Dedifferentiated amniotic fluid mesenchymal stem cell (primary cell): ENCODE data around the gene RAET1G.
A peak's percentile ranks its signal among the peaks of the same experiment; 100 is the strongest.
"Not testable (repeated sequence)": the region's sequence is repeated elsewhere in the genome, so short reads cannot be mapped to it uniquely, and the experiment has no call there.

Source experiments
- DNase-seq: peaks from one replicate; pipeline ENCODE4 v3.0.0-alpha.2; 2016; ENCODE audit errors: extremely low spot score

Gene RAET1G

DNA sequence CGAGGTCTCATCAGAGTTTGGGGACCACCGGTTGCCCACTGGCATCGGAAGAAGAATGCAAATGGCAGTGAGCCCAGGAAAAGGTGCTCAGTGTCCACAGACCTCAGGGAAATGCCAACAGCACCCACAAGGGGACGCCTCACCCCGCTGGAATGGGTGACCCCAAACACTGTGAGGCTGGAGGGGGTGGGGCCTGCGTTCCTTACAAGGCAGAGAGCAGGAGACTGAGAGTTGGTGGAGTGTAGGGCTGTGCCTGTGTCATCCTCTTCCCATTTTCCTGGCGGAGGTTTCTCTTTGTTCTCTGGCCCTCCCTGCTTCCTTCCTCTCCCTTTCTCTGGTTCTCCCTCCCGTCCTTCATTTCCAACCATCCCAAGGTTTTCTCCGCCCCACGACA is 31.0 kb upstream of the RAET1G start:
- DNase-seq = not testable (repeated sequence)

DNA sequence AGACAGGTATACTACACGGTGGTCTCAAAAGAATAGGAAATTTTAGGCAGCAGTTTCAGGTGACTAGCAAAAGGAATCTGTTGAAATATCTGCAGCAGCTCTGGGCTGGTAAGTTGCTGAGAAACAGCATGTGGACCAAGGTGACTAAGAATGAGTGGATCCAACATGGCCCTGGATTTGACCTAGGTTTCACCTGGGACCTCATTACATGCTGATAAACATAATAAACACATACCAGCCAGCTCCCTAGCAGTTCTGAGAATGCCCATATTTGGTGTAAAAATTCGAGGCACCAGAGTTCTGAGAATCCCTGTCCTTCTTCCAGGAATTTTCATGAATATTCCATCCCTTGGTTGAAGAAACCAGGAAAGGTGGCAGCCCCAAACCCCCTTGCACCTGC is 30.5 kb upstream of the RAET1G start:
- DNase-seq = not testable (repeated sequence)

DNA sequence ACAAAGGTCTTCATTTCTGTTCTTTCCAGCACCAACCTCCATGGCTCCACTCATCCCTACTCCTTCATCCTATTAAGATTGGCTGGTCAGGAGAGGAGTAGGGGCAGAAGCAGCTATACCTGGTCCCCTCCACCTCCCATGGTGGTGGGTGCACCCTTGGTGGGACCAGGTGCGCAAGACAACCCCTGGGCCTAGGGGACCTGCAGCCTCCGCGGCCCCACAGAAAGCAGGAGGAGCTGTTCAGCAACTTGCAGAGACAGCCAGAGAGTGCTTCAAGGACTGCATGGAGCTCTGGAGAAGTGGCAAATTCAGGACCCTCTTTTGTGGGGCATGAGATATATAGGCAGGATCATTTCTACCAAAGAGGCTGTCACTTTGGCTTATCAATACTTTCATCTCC is 28.7 kb upstream of the RAET1G start:
- no peak for DNase-seq

DNA sequence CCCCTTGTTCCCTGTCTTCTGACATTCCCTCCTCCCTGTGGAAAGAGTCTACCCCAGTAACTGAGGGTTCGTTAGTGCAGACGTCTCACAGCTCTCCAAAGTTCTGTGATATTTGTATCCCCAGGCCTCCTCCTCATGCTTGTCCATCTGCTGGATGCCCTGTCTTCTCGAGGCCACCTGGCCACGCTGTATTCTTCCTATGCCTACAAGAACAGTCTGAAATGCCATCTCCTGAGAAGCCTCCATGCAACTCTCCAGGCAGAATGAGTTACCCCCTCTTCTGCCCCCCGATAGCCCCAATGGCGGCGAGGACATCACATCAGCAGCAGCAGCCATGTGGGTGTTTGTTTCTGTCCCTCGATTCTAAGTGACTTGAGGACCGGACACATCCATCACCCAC is 28.2 kb upstream of the RAET1G start:
- no peak for DNase-seq

DNA sequence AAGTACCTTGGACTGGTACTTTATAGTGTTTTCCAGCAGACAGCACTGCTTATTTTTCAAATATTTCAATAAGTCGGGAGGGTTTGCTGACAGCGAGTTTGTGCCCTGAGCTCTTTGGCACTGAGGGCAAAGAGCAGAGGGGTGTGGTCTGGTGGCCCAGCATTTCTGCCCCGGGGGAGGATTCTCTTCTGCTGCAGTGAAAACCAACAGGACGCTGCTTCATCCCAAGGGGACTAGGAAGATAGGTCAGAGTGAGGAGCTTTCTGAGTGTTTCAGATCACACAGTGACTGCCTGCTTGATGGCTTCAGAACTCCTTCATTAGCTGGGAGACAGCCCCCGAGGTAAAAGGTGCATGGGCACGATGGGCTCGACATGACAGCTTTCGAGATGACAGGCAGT is 27.5 kb upstream of the RAET1G start:
- DNase-seq = no peak

DNA sequence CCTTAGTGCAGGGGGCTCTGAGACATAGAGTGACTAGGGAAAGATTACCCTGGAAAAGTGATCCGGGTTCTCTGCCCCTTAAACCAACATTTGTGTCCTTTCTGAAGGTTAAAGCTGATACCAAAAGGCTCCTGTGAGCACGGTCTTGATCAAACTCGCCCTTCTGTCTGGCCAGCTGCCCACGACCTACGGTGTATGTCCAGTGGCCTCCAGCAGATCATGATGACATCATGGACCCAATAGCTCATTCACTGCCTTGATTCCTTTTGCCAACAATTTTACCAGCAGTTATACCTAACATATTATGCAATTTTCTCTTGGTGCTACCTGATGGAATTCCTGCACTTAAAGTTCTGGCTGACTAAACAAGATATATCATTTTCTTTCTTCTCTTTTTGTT is 25.7 kb upstream of the RAET1G start:
- DNase-seq = no peak

- no peak for DNase-seq
Observed at GRCh38 chr6:149948011-149948410, 25.1 kb upstream of the RAET1G start.

GRCh38 chr6:149947533-149947932 is 24.6 kb upstream of the RAET1G start:
- DNase-seq = not testable (repeated sequence)

GRCh38 chr6:149946631-149947030 is 23.7 kb upstream of the RAET1G start:
- DNase-seq = not testable (repeated sequence)

DNA sequence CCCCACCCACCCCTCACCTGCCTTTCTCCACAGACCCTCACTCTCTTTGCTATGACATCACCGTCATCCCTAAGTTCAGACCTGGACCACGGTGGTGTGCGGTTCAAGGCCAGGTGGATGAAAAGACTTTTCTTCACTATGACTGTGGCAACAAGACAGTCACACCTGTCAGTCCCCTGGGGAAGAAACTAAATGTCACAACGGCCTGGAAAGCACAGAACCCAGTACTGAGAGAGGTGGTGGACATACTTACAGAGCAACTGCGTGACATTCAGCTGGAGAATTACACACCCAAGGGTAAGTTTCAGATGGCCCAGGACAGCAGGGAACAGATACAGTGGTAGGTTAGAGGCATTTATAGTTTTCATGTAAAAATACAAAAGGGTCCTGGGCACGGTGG is 22.4 kb upstream of the RAET1G start:
- DNase-seq = not testable (repeated sequence)

GRCh38 chr6:149943321-149943720 is 20.4 kb upstream of the RAET1G start:
- not testable (repeated sequence) for DNase-seq

GRCh38 chr6:149942461-149942829 is 19.5 kb upstream of the RAET1G start:
- DNase-seq = no peak

- DNase-seq = peak; percentile 82
Observed at GRCh38 chr6:149941583-149942460, 18.9 kb upstream of the RAET1G start, which contains the start of gene ULBP2. ULBP2 (plus strand) TSS chr6:149942014; CDS start chr6:149942073, 59 bp downstream.

DNA sequence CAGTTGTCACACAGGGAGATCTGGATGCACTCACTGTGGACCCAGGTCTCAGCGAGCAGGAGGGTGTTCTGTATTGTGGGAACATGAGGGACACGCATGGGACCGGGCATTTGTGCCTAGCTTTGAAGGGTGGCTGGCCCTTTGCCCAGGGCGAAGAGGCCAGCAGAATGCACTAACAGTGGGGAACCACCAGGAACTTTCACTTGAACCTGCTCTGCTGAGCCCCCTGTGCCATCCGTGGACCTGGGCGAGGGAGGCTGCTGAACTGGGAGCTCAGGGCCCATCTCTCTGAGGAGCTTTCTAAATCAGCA is 17.7 kb upstream of the RAET1G start:
- DNase-seq = no peak

DNA sequence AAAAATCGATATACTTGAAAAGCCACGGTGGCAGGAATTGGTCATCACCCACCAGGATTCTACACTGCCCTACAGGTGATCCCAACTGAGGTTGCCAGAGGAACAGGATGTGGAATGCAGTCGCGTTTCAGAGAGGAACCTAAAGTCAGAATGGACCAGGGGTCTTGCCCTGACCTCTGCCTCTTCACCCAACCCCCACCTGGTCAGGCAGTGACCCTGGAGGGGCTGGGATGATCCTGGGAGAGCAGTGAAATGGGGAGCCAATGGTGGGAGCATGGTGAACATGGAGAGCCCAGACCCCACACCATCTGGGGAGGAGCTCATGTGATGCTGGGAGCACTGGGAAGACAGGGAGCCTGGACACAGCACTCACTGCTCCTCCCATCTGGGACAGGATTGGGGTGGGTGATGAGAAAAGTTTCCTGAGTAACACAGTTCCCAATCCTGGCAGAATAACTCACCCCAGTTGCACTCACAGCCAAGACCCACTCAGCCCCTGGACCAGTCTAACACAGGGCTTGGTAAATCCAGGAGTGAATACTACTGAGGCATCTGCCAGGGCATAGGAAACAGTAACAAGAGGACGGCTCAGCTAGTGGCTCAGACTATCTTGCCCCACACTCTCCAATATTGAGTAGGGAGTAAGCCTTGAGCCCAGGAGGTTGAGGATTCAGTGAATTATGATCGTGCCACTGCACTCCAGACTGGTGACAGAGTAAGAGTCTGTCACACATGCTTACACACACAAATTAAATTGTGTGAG is 17.2 kb upstream of the RAET1G start:
- DNase-seq = no peak

DNA sequence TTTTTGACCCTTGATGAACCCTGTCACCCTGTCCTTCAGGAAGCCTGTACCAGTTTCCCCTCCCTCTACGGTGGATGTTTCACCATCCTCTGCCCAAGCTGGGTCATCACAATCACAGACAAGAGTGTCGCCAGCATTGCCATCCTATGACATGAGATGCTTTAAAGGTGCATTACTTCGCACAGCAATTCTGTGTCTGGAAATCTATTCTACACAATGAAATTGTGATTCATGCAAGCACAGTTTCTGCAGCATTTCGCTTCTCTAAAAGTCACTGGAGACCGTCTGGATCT is 16.4 kb upstream of the RAET1G start:
- no peak for DNase-seq

- no peak for DNase-seq
Observed at GRCh38 chr6:149938571-149939355, 15.8 kb upstream of the RAET1G start.

DNA sequence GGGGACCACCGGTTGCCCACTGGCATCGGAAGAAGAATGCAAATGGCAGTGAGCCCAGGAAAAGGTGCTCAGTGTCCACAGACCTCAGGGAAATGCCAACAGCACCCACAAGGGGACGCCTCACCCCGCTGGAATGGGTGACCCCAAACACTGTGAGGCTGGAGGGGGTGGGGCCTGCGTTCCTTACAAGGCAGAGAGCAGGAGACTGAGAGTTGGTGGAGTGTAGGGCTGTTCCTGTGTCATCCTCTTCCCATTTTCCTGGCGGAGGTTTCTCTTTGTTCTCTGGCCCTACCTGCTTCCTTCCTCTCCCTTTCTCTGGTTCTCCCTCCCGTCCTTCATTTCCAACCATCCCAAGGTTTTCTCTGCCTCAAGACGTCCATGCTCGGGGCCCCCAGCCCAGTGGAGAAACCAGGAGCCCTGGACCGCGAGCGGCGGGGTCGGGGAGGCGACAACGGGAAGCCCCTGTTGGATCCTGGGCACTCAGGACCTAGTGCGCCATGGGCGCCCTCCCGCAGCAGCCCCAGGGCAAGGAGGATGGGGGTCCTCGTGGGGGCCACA is 15.2 kb upstream of the RAET1G start:
- not testable (repeated sequence) for DNase-seq

DNA sequence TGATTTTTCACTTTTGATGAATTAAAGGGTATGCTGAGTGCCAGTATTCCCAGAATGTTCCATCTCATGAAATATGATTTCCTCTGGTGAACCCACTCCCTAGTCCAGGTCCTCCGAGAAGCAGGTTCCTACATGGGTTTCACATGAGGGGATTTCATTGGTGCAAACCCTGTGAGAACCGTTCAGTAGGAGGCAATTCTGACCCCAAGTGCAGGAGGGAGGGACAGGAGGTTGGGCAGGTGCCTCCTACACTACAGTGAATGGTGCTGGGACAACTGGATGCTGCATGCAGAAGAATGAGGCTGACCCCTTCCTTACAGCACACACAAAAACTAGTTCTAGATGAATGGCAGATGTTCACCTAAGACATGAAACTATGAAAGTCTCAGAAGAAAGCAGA is 13.8 kb upstream of the RAET1G start:
- DNase-seq = no peak

- no peak for DNase-seq
Observed at GRCh38 chr6:149935668-149936067, 12.7 kb upstream of the RAET1G start.

- no peak for DNase-seq
Observed at GRCh38 chr6:149935246-149935645, 12.3 kb upstream of the RAET1G start.
